ENCODE measurements around the gene AQP12A. TPM values are rescaled to one million over a fixed set of nuclear protein-coding genes. Genes with fewer than 3 reads are reported as not detected.
A peak's percentile ranks its signal among the peaks of the same experiment; 100 is the strongest.
"Not testable (repeated sequence)": the region's sequence is repeated elsewhere in the genome, so short reads cannot be mapped to it uniquely, and the experiment has no call there.

AQP12A gene
- total RNA-seq, 1 donor from 2014 or later = not detected

DNA sequence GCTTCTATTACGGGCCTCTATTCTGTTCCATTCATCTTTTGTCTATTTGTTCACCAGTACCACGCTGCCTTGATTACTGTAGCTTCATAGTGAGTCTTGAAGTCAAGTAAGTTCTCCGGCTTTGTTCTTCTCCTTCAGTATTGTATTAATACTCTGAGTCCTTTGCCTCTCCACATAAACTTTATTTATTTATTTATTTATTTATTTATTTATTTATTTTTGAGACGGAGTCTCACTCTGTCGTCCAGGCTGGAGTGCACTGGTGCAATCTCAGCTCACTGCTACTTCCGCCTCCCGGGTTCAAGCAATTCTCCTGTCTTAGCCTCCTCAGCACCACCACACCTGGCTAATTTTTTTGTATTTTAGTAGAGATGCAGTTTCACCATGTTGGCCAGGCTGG, 31.8 kb upstream of the AQP12A start:
- DNase-seq (ENCODE audit: low spot score) = not testable (repeated sequence)

DNA sequence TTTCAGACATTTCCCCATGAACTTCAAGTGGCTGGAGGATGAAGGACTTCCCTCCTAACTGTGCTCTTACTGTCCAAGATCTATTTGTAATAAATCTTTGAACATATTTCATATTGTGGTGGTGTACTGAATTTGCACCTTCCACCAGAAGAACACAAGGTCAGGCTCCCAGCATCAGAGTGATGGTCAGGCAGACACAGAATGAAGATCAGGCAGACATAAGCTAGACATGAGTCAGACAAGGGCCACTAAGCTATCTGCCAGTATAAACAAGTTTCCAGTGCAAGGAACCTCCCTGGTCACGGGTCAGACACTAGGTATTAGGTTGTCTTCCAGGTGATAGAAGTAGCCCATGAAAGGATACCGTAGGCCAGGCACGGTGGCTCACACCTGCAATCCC, 29.0 kb upstream of the AQP12A start:
- no peak for DNase-seq (ENCODE audit: low spot score)

- no peak for DNase-seq (ENCODE audit: low spot score)
Observed at GRCh38 chr2:240663546-240664190, 28.0 kb upstream of the AQP12A start.

DNA sequence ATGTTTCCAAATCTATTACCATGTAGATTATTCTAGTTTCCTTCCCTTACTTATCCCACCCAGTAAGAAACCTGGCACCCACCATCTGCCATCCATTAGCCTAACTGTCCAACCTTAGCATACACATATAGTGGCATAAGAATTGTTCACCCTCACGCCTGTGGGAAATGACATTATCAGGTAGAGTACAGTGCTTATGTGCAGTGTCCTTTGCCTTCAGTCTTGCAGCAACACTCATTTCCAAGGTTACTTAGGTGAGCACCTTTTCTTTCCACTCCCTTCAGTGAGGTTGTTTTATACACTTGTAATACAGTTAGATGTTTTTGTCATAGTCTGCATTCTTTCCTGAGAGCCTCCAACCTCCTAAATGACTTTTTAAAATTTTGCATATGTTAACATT, 27.0 kb upstream of the AQP12A start:
- DNase-seq (ENCODE audit: low spot score) = no peak

GRCh38 chr2:240670402-240670801, 21.3 kb upstream of the AQP12A start:
- no peak for DNase-seq (ENCODE audit: low spot score)

GRCh38 chr2:240670950-240671349, 20.7 kb upstream of the AQP12A start:
- no peak for DNase-seq (ENCODE audit: low spot score)

- no peak for DNase-seq (ENCODE audit: low spot score)
Observed at GRCh38 chr2:240672076-240672700, 19.5 kb upstream of the AQP12A start.

DNA sequence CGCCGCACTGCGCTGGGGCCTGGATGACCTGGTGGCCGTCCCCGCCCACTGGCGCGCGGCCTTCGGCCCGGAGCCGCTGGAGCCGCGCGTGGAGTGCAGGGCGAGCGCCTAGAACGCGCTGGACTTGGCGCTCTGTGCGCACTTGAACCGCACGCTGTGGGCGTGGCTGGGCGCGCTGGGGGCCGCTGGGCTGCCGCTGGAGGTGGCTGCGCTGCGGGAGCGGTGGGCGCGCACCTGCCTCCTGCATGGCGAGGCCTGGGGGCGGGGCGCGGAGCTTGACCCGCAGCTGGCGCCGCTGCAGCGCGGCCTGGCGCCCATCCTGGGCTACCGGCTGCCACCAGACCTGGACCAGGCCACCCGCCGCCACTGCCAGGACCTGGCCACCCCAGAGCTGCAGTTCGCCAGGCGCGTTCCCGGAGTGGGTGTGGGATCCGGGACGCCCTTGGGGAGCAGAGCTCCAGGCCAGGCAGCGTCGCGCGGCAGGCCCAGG, 18.9 kb upstream of the AQP12A start:
- no peak for DNase-seq (ENCODE audit: low spot score)

- DNase-seq (ENCODE audit: low spot score) = peak; percentile 14
Observed at GRCh38 chr2:240674461-240675184, 17.0 kb upstream of the AQP12A start.

DNA sequence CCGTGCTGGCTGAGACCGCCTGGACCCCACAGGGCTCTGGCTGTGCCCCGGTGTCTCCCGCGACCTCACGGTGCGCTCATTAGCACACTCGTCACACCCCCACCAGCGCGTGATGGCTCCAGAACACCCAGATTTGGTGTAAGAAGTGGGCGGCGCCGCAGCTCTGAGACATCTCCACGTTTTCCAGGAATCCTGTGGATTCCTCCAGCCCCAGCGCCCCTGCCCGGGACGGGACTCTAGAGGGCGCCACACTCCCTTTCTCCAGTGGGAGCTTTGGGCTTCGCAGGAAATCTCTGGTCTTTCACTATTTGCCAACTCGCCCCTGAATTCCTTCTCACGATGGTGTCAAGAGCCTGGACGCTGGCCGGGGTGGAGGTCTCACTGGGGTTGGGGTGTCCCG, 16.3 kb upstream of the AQP12A start:
- DNase-seq (ENCODE audit: low spot score) = not testable (repeated sequence)

- not testable (repeated sequence) for DNase-seq (ENCODE audit: low spot score)
Observed at GRCh38 chr2:240678043-240678442, 13.6 kb upstream of the AQP12A start.

DNA sequence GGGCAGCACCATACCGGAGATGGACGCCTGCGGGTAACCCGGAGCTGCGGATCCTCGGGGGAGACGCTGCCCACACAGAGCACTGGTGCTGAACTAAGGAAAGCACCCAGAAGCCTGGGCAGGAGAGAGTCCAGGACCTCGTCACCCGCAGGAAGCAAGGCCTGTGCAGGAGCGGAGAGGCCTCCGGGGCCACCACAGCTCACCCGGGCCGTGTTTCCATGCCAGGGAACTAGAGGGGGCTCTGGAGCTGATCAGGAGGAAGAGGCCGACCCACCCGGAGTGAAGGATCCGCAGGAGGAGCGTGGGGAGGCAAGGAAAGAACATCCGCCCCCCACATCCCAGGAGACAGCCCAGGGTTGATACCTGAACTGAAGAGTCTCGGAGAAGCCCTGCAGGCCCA, 12.8 kb upstream of the AQP12A start:
- not testable (repeated sequence) for DNase-seq (ENCODE audit: low spot score)

DNA sequence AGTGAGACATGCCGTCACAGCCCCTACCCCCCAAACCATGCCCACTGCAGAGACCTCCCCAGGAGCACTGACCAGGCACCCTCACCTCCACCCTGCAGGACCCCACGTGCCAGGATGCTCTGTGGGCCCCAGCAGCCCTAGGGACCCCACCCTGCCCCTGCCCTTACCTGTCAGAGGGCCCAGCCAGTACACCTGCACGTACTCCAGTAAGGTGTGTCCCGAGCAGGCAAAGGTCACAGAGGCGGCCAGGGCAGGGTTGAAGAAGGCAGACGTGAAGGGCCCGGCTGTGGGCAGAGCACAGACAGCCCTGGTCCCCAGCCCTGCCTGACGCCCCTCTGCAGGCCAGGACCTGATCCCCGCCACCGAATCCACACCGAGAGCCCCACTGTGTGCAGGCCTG, 11.5 kb upstream of the AQP12A start:
- DNase-seq (ENCODE audit: low spot score) = not testable (repeated sequence)

DNA sequence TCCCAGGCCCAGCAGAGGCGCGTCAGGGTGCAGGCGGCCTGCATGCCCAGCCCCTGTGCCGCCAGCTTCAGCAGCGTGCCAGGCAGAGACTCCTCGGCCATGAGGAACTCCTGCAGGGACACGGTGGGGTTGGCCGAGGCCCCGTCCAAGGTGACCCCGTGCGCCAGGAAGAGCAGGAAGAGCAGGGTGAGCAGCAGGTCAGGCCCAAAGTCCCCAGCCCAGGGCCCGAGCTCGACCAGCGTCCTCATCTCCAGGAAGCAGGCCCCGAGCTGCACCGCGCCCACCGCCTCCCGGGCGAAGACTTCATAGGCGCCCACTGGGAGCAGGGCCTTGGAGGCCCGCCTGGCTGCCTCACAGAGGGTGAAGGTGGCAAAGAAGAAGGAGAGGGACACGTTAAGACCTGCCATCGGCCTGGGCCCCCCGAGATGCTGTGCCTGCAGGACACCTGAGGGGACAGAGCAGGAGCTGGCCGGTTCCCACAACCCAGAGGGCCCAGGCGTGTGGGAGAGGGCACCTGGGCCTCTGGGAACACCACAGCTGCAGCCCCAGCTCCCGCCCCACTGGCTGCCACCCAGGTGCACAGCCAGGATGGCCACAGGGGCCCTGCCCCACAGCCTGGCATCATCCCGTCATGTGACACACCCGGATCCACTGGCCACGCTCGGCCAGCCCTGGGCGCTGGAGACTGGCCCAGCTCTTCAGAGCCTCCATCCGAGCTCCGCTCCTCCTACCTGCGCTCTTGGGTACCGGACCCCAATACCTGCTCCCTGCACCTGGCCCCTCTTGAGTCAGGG, 9.0 kb upstream of the AQP12A start, which contains the start of gene AQP12B:
TSS of gene AQP12B (minus strand) at position 455 of the 794 bp plus-strand sequence. CDS start at position 407, 48 bp downstream.
- DNase-seq (ENCODE audit: low spot score) = not testable (repeated sequence)

GRCh38 chr2:240683329-240683979, 8.2 kb upstream of the AQP12A start:
- not testable (repeated sequence) for DNase-seq (ENCODE audit: low spot score)

DNA sequence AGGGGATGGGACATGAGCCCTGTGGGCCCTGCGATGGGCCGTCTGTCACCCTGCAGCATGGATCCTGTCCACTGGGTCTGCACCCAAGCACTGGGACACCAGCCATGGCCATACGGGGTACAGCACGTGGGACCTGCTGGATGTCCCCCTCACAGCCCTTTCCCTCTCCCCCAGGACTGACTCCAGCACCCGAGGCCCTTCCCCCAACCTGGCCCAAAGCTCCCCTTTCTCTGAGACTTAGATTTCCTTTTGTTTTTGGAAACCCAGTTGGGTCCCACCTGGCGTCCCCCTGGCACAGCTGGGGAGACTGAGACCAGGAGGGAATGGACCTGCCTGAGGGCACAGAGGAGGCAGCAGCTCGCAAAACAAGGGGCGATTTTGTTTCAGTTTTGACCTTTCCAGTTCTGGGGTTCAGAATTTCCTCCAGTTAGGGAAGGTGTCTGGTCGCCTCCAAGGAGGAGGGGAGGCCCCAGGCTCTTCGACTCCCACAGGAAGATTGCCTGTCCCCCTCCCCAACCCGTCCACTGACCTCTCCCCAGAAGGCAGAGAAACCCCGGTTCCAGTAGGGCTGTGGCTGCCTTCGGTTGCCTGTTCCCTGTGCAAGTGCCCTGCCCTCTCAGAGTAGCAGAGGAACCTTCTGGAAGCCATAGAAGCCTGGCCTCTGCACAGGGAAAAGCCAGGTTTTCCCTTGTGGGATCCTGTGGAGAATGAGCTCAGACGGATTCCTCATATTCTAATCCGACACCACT, 7.5 kb upstream of the AQP12A start:
- not testable (repeated sequence) for DNase-seq (ENCODE audit: low spot score)

DNA sequence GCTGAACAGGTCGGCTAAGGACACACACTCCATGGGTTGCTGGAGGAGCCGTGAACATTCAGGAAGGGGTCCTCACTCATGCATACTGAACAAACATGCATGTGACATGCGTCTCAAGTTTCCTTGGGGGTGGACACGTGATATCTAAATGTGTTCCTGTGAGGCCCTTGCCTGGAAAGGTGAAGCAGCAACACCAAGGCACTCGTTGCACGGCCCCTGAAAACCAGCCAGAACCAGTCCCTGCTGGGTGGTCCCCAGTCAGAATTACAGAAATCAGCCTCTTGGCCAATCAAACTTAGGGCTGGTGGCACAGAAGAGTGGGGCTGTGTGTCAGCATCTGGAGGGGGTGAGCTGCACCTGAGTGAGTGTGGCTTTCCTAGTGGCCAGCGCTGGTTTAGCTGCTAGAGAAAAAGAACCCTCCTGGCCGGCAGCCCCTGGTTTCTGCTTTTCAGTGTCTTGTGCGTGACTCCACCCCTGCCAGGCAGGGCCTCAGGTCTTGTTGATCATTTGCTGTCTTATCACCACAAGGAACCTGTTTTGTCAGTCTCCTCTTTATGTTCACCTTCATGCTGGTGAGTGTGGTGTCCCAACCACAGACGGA, 5.8 kb upstream of the AQP12A start:
- DNase-seq (ENCODE audit: low spot score) = peak; percentile 21

GRCh38 chr2:240686460-240686859, 5.2 kb upstream of the AQP12A start:
- DNase-seq (ENCODE audit: low spot score) = no peak

DNA sequence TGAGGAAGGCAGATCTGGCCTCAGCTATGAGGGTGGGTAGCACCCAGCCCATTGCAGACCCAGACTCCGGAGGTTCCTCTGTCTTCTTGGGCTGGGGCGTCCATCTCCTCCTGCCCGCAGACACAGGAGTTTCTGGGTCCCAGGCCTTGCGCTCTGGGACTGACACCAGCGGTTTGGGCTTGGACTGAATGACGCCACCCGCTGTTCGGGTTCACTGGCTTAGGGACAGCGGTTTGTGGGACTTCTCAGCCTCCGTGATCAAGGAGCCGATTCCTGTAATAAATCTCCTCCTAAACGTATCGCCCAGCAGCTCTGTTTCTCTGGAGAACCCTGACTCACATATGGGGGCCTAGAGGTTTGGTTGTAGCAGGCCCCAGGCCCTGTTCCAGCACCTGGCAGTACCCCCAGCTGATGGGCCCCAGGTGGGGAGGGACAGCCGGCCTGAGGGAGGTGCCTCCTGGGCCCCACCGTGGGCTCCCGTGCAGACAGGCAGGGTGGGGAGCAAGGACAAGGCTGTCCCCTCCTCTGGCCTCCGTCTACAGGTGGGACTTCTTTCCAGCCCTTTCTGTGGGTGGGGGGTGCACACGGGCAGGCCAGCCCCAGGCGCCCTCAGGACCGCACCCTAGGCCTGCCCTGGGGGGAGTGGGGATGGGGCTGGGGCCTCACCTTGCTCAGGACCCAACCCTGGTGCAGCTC, 4.5 kb upstream of the AQP12A start:
- DNase-seq (ENCODE audit: low spot score) = no peak
